ENCODE results near the gene RNF17. TPM values are rescaled to one million over a fixed set of nuclear protein-coding genes. Genes with fewer than 3 reads are reported as not detected.

The RNF17 gene
- total RNA-seq, 1 experiment from 2014 or later = not detected

GRCh38 chr13:24892829-24893228, 128.9 kb downstream of the RNF17 start:
- ATAC-seq (no peak), DNase-seq (ENCODE audit: low read depth, low spot score) (no peak)
- BruUV-seq (replicated peaks) = no TSS peak
- intact Hi-C loops (cut with micrococcal nuclease) = no loop called here
- no peaks in the 10 kb centered on the region for H3K27me3 ChIP-seq (ENCODE audit: insufficient read depth, low read length)
- TF ChIP-seq RAD21 (IDR thresholded peaks at IDR 0.05; ENCODE audit: low read depth) (no peak), EGR1 (IDR thresholded peaks at IDR 0.05; ENCODE audit: low read depth) (no peak), CTCF (IDR thresholded peaks at IDR 0.05 in 2 of 3, conservative IDR thresholded peaks at IDR 0.05 in 1 of 3; ENCODE audit: borderline replicate concordance in 1 of 3, insufficient read depth in 1 of 3, low read depth in 2 of 3, low read length in 2 of 3) (no peak), ZNF274 (IDR thresholded peaks at IDR 0.05; ENCODE audit: low read depth, low read length) (no peak)
- no peak overlapping the region for H3K27ac ChIP-seq (ENCODE audit: low read depth, low read length)
- H2AFZ ChIP-seq (ENCODE audit: low read depth, low read length, poor library complexity, severe bottlenecking) = no peak overlapping the region
- H3K79me2 ChIP-seq (ENCODE audit: insufficient read depth, low read length) = no peaks in the 10 kb centered on the region
- no peak overlapping the region for H3K9ac ChIP-seq (ENCODE audit: low read length)
- no peak overlapping the region for H3K4me3 ChIP-seq (replicated peaks in 1 of 2; ENCODE audit: low read depth in 1 of 2, low read length in 2 of 2)
- H4K20me1 ChIP-seq (ENCODE audit: insufficient read depth) = no peaks in the 10 kb centered on the region
- ChIA-PET RAD21 (ENCODE audit: low non-redundant PET in 1 of 2, low total read pairs in 2 of 2, uncharacterized antibody in 2 of 2, unreplicated experiment in 2 of 2) (no interaction called here), CTCF (no interaction called here), POLR2A (no interaction called here)
- no peaks in the 10 kb centered on the region for H3K9me2 ChIP-seq (ENCODE audit: insufficient read depth)
- no peaks in the 10 kb centered on the region for H3K9me3 ChIP-seq (ENCODE audit: control insufficient read depth in 1 of 2, insufficient read depth in 1 of 2, low read depth in 1 of 2, low read length in 2 of 2)
- no peaks in the 10 kb centered on the region for H3K4me1 ChIP-seq (ENCODE audit: control insufficient read depth in 1 of 2, insufficient read depth in 2 of 2, low read length in 2 of 2)
- no peak overlapping the region for H3K4me2 ChIP-seq (ENCODE audit: low read length)
- H3K36me3 ChIP-seq (ENCODE audit: control insufficient read depth in 1 of 2, insufficient read depth in 2 of 2, low read length in 2 of 2) = peaks cover 4 to 5% of the 10 kb centered on the region in 2 experiments; a peak in 2 of 4 replicates

- intact Hi-C loops (cut with micrococcal nuclease) = no loop called here
- TF ChIP-seq RAD21 (IDR thresholded peaks at IDR 0.05; ENCODE audit: low read depth) = no peak
- no peak for TF ChIP-seq FOSL1 (IDR thresholded peaks at IDR 0.05; ENCODE audit: low read depth)
- no peak for TF ChIP-seq YY1 (IDR thresholded peaks at IDR 0.05; ENCODE audit: extremely low read depth, insufficient replicate concordance, low read depth, low read length)
- no peak for TF ChIP-seq EZH2 (IDR thresholded peaks at IDR 0.05)
- TF ChIP-seq MAX (IDR thresholded peaks at IDR 0.05) = no peak
- BruUV-seq (replicated peaks) = no TSS peak
- Histone ChIP-seq H3K9me3 (ENCODE audit: control insufficient read depth in 1 of 2, insufficient read depth in 1 of 2, low read depth in 1 of 2, low read length in 2 of 2) (no peaks in the 10 kb centered on the region), H3K9me2 (ENCODE audit: insufficient read depth) (no peaks in the 10 kb centered on the region), H2AFZ (ENCODE audit: low read depth, low read length, poor library complexity, severe bottlenecking) (no peak overlapping the region), H3K4me3 (replicated peaks in 1 of 2; ENCODE audit: low read depth in 1 of 2, low read length in 2 of 2) (no peak overlapping the region), H3K27me3 (ENCODE audit: insufficient read depth, low read length) (no peaks in the 10 kb centered on the region), H4K20me1 (ENCODE audit: insufficient read depth) (no peaks in the 10 kb centered on the region), H3K4me1 (ENCODE audit: control insufficient read depth in 1 of 2, insufficient read depth in 2 of 2, low read length in 2 of 2) (no peaks in the 10 kb centered on the region), H3K9ac (ENCODE audit: low read length) (no peak overlapping the region), H3K27ac (ENCODE audit: low read depth, low read length) (no peak overlapping the region), H3K4me2 (ENCODE audit: low read length) (no peak overlapping the region), H3K79me2 (ENCODE audit: insufficient read depth, low read length) (no peaks in the 10 kb centered on the region), H3K36me3 (ENCODE audit: control insufficient read depth in 1 of 2, insufficient read depth in 2 of 2, low read length in 2 of 2) (peaks cover 4 to 5% of the 10 kb centered on the region in 2 experiments; a peak in 2 of 4 replicates)
- no peak for DNase-seq (ENCODE audit: low read depth, low spot score)
- ChIA-PET POLR2A (no interaction called here), RAD21 (ENCODE audit: low non-redundant PET in 1 of 2, low total read pairs in 2 of 2, uncharacterized antibody in 2 of 2, unreplicated experiment in 2 of 2) (no interaction called here), CTCF (no interaction called here)
- no peak for ATAC-seq
Measured at GRCh38 chr13:24893863-24894262, 129.9 kb downstream of the RNF17 start.
